ENCODE results near the gene CARD14. TPM values are rescaled to one million over a fixed set of nuclear protein-coding genes. Genes with fewer than 3 reads are reported as not detected.
A peak's percentile ranks its signal among the peaks of the same experiment; 100 is the strongest.
"Not testable (repeated sequence)": the region's sequence is repeated elsewhere in the genome, so short reads cannot be mapped to it uniquely, and the experiment has no call there.

CARD14 gene
- total RNA-seq, 1 experiment from 2014 or later = not detected

GRCh38 chr17:80198144-80198661 is 28.4 kb downstream of the CARD14 start:
- Histone ChIP-seq H3K27me3 (ENCODE audit: control insufficient read depth, insufficient read depth, low read length) (no peaks in the 10 kb centered on the region), H3K36me3 (ENCODE audit: control insufficient read depth, insufficient read depth, low read length) (no peaks in the 10 kb centered on the region), H3K9me3 (ENCODE audit: control insufficient read depth, insufficient read depth, low read depth, low read length) (no peaks in the 10 kb centered on the region), H3K27ac (ENCODE audit: low read length) (no peak overlapping the region; the same call in 1 of the 2 replicates), H3K4me3 (ENCODE audit: low read depth in 2 of 2, low read length in 2 of 2) (no peak overlapping the region), H3K4me1 (ENCODE audit: control insufficient read depth, insufficient read depth, low read length) (0 out of 2 replicates have a peak, but pooled peaks cover 6% of the 10 kb centered on the region)
- in situ Hi-C loops (cut with HindIII; ENCODE audit: low pct_unique_long_range_greater_than_20kb, low sequenced_read_pairs) (no loop called here), intact Hi-C loops (cut with micrococcal nuclease; ENCODE audit: unreplicated experiment) (no loop called here)
- no TSS peak for BruUV-seq (replicated peaks)
- TF ChIP-seq TCF7L2 (IDR thresholded peaks at IDR 0.05; ENCODE audit: low read depth, low read length) (no peak), SIN3A (IDR thresholded peaks at IDR 0.05; ENCODE audit: borderline replicate concordance, insufficient read depth, low read depth, low read length) (no peak), POLR2AphosphoS5 (IDR thresholded peaks at IDR 0.05; ENCODE audit: low read depth, low read length) (no peak), CTCF (IDR thresholded peaks at IDR 0.05) (no peak), REST (IDR thresholded peaks at IDR 0.05; ENCODE audit: insufficient read depth in 1 of 2, low read depth in 2 of 2, low read length in 1 of 2) (no peak)
- POLR2A ChIA-PET = no interaction called here
- DNase-seq (ENCODE audit: low read depth, low spot score) (no peak), ATAC-seq (peak; percentile 29)
- CTCF ChIA-PET = no interaction called here

- H3K9me3 ChIP-seq (ENCODE audit: control insufficient read depth, insufficient read depth, low read depth, low read length); H3K4me3 ChIP-seq (ENCODE audit: low read depth in 2 of 2, low read length in 2 of 2); BruUV-seq (replicated peaks); DNase-seq (ENCODE audit: low read depth, low spot score); H3K27ac ChIP-seq (ENCODE audit: low read length); intact Hi-C loops (cut with micrococcal nuclease; ENCODE audit: unreplicated experiment); in situ Hi-C loops (cut with HindIII; ENCODE audit: low pct_unique_long_range_greater_than_20kb, low sequenced_read_pairs); ATAC-seq; H3K27me3 ChIP-seq (ENCODE audit: control insufficient read depth, insufficient read depth, low read length); H3K36me3 ChIP-seq (ENCODE audit: control insufficient read depth, insufficient read depth, low read length): not testable (repeated sequence)
- ChIA-PET POLR2A (interaction anchor here (0.6 to 0.7 kb wide), 4 partner anchors 14 to 172 kb away, joined by 4 to 11 read pairs (median 6); no protein-coding TSS in a partner anchor), CTCF (interaction anchor here (0.6 kb wide), 2 partner anchors 16 to 85 kb away, joined by 3 to 4 read pairs; no protein-coding TSS in a partner anchor)
- peaks cover 10% of the 10 kb centered on the region; the same call in 1 of the 2 replicates for H3K4me1 ChIP-seq (ENCODE audit: control insufficient read depth, insufficient read depth, low read length)
These were observed 29.5 kb downstream of the CARD14 start for GRCh38 chr17:80199295-80199694.

GRCh38 chr17:80201446-80201845 is 31.6 kb downstream of the CARD14 start:
- in situ Hi-C loops (cut with HindIII; ENCODE audit: low pct_unique_long_range_greater_than_20kb, low sequenced_read_pairs) = no loop called here
- ATAC-seq (no peak), DNase-seq (ENCODE audit: low read depth, low spot score) (no peak)
- POLR2A ChIA-PET = no interaction called here
- Histone ChIP-seq H3K4me1 (ENCODE audit: control insufficient read depth, insufficient read depth, low read length) (peaks cover 10% of the 10 kb centered on the region; the same call in 1 of the 2 replicates), H3K27ac (ENCODE audit: low read length) (no peak overlapping the region), H3K27me3 (ENCODE audit: control insufficient read depth, insufficient read depth, low read length) (no peaks in the 10 kb centered on the region), H3K36me3 (ENCODE audit: control insufficient read depth, insufficient read depth, low read length) (no peaks in the 10 kb centered on the region), H3K9me3 (ENCODE audit: control insufficient read depth, insufficient read depth, low read depth, low read length) (no peaks in the 10 kb centered on the region), H3K4me3 (ENCODE audit: low read depth in 2 of 2, low read length in 2 of 2) (no peak overlapping the region)
- TF ChIP-seq CTCF (IDR thresholded peaks at IDR 0.05) = no peak
- TF ChIP-seq POLR2AphosphoS5 (IDR thresholded peaks at IDR 0.05; ENCODE audit: low read depth, low read length) = no peak
- no peak for TF ChIP-seq TCF7L2 (IDR thresholded peaks at IDR 0.05; ENCODE audit: low read depth, low read length)
- TF ChIP-seq SIN3A (IDR thresholded peaks at IDR 0.05; ENCODE audit: borderline replicate concordance, insufficient read depth, low read depth, low read length) = no peak
- TF ChIP-seq REST (IDR thresholded peaks at IDR 0.05; ENCODE audit: insufficient read depth in 1 of 2, low read depth in 2 of 2, low read length in 1 of 2) = no peak
- CTCF ChIA-PET = no interaction called here
- no TSS peak for BruUV-seq (replicated peaks)
- intact Hi-C loops (cut with micrococcal nuclease; ENCODE audit: unreplicated experiment) = no loop called here
